HEK293T (cell line): ENCODE data around the gene CACNA1S.

ENCODE experiments used
- CTCF ChIA-PET: fragments of 350-600 bp; formaldehyde crosslinking; extraction: SDS; loops from one replicate; lab custom pipeline; 2021; ENCODE audit warnings: antibody characterized with exemption, inconsistent platforms; lab: Yijun Ruan, JAX
- POLR2A ChIA-PET: fragments of 350-600 bp; formaldehyde crosslinking; extraction: SDS; loops from one replicate; lab custom pipeline; 2020; ENCODE audit warnings: antibody characterized with exemption, inconsistent platforms; lab: Yijun Ruan, JAX
- DNase-seq: peaks from one replicate; pipeline ENCODE4 v3.0.0; 2012; ENCODE audit warnings: mixed read lengths; ENCODE audit errors: extremely low spot score
- ARNT ChIP-seq: fragments of 450-650 bp; IDR thresholded peaks from 2 replicates; pipeline ENCODE4 v1.6.1; 2017; ENCODE audit warnings: mild to moderate bottlenecking
- BHLHE40 ChIP-seq: fragments of 450-650 bp; IDR thresholded peaks from 2 replicates; pipeline ENCODE4 v1.6.1; 2016; ENCODE audit warnings: mild to moderate bottlenecking, moderate library complexity, borderline replicate concordance
- CTBP1 ChIP-seq: fragments of 450-650 bp; IDR thresholded peaks from 2 replicates; pipeline ENCODE4 v1.6.1; 2016; ENCODE audit warnings: borderline replicate concordance
- ELF4 ChIP-seq: fragments of 450-650 bp; IDR thresholded peaks from 2 replicates; pipeline ENCODE4 v1.6.1; 2017; ENCODE audit warnings: antibody characterized with exemption
- FOXA1 ChIP-seq: fragments of 450-650 bp; IDR thresholded peaks from 2 replicates; pipeline ENCODE4 v1.6.1; 2016; ENCODE audit warnings: mild to moderate bottlenecking
- FOXK2 ChIP-seq: fragments of 450-650 bp; IDR thresholded peaks from 2 replicates; pipeline ENCODE4 v1.6.1; 2016; ENCODE audit warnings: mild to moderate bottlenecking
- FOXM1 ChIP-seq: fragments of 450-650 bp; IDR thresholded peaks from 2 replicates; pipeline ENCODE4 v1.6.1; 2017; ENCODE audit warnings: mild to moderate bottlenecking, borderline replicate concordance
- HDGF ChIP-seq: fragments of 450-650 bp; IDR thresholded peaks from 2 replicates; pipeline ENCODE4 v1.6.1; 2017; ENCODE audit warnings: antibody characterized with exemption, borderline replicate concordance
- L3MBTL2 ChIP-seq: fragments of 450-650 bp; conservative IDR thresholded peaks from 2 replicates; pipeline ENCODE4 v1.6.1; 2016; ENCODE audit warnings: mild to moderate bottlenecking
- LEF1 ChIP-seq: fragments of 450-650 bp; IDR thresholded peaks from 2 replicates; pipeline ENCODE4 v1.6.1; 2017; ENCODE audit warnings: mild to moderate bottlenecking, borderline replicate concordance
- NFRKB ChIP-seq: fragments of 450-650 bp; IDR thresholded peaks from 2 replicates; pipeline ENCODE4 v1.6.1; 2016; ENCODE audit warnings: mild to moderate bottlenecking, moderate library complexity
- SP1 ChIP-seq: fragments of 450-650 bp; IDR thresholded peaks from 2 replicates; pipeline ENCODE4 v1.6.1; 2017
- SUZ12 ChIP-seq: fragments of 450-650 bp; IDR thresholded peaks from 2 replicates; pipeline ENCODE4 v1.6.1; 2016; ENCODE audit warnings: mild to moderate bottlenecking
- TARDBP ChIP-seq: fragments of 450-650 bp; IDR thresholded peaks from 2 replicates; pipeline ENCODE4 v1.6.1; 2016
- ZNF384 ChIP-seq: fragments of 450-650 bp; IDR thresholded peaks from 2 replicates; pipeline ENCODE4 v1.6.1; 2016
- TF ChIP-seq, protein P1 (sequence below): fragments of 450-650 bp; IDR thresholded peaks from 2 replicates; pipeline ENCODE4 v1.6.1; 2016

CACNA1S gene

DNA sequence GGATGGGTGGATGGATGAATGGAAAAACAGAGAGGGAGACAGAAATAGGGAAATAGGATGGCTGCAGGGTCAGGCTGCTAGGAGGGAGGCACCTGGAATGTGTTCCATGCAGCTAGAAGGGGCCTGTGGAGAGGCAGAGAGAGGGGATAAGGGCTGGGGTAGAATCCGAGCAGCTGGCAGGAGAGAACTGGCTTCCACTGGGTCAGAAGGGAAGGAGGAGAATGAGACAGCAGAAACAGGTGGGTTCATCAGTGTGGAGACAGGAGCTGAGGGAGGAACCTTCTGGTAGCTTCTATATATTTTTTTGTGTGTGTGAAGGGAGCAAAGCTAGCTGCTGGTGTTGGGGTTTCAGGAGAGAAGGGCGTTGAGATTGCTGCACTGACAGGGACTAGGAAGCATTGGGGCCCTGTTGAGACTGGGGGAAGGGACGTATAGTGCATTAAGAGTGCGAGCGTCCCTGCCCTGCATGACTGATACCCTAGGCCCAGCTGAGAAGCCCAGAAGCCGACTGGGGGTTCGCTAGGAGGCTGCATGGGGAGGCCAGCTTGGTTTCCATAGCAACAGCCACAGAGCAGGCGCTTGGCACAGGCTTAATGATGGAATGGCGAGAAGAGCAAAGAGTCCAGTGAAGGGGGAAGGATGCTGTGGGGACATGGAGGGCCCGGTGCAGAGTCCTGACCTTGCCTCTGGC is 73.9 kb downstream of the CACNA1S start:
- no peak for DNase-seq
- ChIA-PET CTCF (interaction anchor here (0.6 to 1.7 kb wide), 2 partner anchors 59 to 137 kb away, joined by 3 to 7 read pairs; no protein-coding TSS in a partner anchor), POLR2A (interaction anchor here (1.6 kb wide), 1 partner anchor 13 kb away, joined by 7 read pairs; no protein-coding TSS in a partner anchor)
- no peak for TF ChIP-seq TARDBP
- no peak for TF ChIP-seq ZNF384

DNA sequence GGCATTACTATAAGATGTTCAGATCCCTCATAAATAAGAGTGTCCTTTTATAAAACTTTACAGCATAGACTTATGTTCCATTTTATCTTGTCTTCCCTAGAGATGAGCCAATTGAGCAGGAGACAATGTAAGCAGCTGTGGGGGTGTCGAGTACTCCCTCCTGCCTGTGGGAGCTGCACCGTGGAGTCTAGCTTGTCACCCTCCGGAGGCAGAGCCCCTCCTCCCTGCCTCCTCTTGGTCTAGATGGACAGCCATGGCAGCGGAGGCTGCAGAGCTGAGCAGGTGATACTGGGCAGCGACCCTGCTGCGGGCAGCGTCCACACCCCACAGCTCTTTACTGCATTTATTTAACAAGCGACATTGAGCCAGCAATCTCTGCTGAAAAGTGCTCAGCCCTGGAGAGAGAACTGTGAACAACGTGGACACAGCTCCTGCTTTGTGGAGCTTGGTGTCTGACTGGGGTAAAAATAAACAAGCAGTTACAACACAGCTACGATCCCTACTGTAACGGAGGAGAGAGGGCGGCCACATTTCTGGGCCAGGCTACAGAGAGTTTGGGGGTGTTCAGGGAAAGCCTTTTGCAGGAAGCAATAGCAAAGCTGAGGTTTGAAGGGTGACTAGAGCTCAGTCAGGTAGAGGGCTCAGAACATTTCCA is 75.9 kb downstream of the CACNA1S start:
- DNase-seq, result no peak
- CTCF ChIA-PET, result interaction anchor here (0.6 to 1.2 kb wide), 3 partner anchors 57 to 146 kb away, joined by 3 to 6 read pairs (median 3); no protein-coding TSS in a partner anchor
- POLR2A ChIA-PET, result interaction anchor here (1.1 kb wide), 1 partner anchor 10 kb away, joined by 3 read pairs; no protein-coding TSS in a partner anchor
- TF ChIP-seq ARNT (no peak), LEF1 (no peak), FOXK2 (no peak), FOXA1 (no peak), CTBP1 (no peak), NFRKB (no peak), TARDBP (no peak), SUZ12 (no peak), SP1 (no peak), HDGF (no peak), L3MBTL2 (no peak), FOXM1 (no peak), ZNF384 (no peak), ELF4 (no peak)
- TF ChIP-seq, protein P1, sequence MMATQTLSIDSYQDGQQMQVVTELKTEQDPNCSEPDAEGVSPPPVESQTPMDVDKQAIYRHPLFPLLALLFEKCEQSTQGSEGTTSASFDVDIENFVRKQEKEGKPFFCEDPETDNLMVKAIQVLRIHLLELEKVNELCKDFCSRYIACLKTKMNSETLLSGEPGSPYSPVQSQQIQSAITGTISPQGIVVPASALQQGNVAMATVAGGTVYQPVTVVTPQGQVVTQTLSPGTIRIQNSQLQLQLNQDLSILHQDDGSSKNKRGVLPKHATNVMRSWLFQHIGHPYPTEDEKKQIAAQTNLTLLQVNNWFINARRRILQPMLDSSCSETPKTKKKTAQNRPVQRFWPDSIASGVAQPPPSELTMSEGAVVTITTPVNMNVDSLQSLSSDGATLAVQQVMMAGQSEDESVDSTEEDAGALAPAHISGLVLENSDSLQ, result no peak

DNA sequence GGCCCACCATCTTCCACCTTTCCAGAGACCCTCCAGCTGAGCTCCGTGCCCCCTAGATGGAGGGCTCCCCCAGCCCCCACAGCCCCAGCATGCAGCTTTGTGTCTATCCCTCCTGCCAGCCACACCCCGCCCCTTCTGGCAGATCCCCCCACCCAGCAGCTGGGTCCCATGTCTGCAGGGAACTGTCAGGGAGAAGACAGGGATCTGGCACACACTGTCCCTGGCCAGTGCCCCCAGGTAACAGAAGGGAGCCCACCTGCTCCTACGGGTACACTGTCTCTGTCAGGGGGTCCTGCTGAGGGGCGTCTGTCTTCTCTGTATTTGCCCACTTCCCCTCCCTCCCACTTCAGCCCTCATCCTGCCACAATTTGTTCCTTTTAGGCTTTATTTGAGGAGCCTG is 77.6 kb downstream of the CACNA1S start:
- ChIA-PET CTCF (no interaction called here), POLR2A (no interaction called here)
- DNase-seq, result no peak
- no peak for TF ChIP-seq ELF4
- no peak for TF ChIP-seq ZNF384
- no peak for TF ChIP-seq HDGF
- no peak for TF ChIP-seq CTBP1
- no peak for TF ChIP-seq FOXM1

GRCh38 chr1:201032408-201032807 is 79.8 kb downstream of the CACNA1S start:
- CTCF ChIA-PET, result no interaction called here
- DNase-seq, result no peak
- POLR2A ChIA-PET, result no interaction called here
- no peak for TF ChIP-seq SUZ12
- no peak for TF ChIP-seq TARDBP
- TF ChIP-seq, protein P1, result no peak
- TF ChIP-seq CTBP1, result no peak
- no peak for TF ChIP-seq FOXA1
- no peak for TF ChIP-seq BHLHE40
- no peak for TF ChIP-seq LEF1
- TF ChIP-seq ZNF384, result no peak
- TF ChIP-seq SP1, result no peak

- no peak for TF ChIP-seq HDGF
- TF ChIP-seq L3MBTL2, result 0 out of 2 replicates have a peak, but pooled peaks have one; percentile 18
- no peak for DNase-seq
- POLR2A ChIA-PET, result no interaction called here
- CTCF ChIA-PET, result no interaction called here
Observed at GRCh38 chr1:201028461-201028889, 83.8 kb downstream of the CACNA1S start.

DNA sequence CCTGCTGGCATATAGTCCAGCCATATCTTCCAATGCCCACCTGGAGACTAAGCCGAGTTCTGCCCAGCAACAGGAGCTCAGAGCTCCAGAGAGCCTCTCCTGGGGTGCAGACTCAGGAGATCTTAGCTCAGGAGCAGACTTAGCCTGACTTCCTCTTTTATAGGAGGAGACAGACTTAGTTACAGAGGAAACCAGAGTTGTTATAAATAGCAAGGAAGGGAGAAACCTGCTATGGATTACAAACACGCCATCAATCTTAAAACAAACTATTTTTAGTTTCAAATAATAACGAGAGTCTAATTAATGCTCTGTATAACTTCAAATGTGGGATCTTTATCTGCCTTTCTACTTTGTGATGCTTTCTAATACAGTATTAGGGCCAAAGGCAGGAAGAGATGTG is 85.4 kb downstream of the CACNA1S start:
- POLR2A ChIA-PET, result no interaction called here
- CTCF ChIA-PET, result interaction anchor here (1.0 to 1.5 kb wide), 3 partner anchors 10 to 92 kb away, joined by 4 to 5 read pairs (median 4); no protein-coding TSS in a partner anchor
- TF ChIP-seq LEF1, result no peak
- TF ChIP-seq ELF4, result no peak
- TF ChIP-seq FOXM1, result no peak
- TF ChIP-seq, protein P1, result no peak
- TF ChIP-seq ARNT, result no peak
- no peak for TF ChIP-seq SP1
- no peak for TF ChIP-seq SUZ12
- TF ChIP-seq L3MBTL2, result no peak
- TF ChIP-seq FOXA1, result no peak
- no peak for DNase-seq

GRCh38 chr1:201026234-201026633 is 86.0 kb downstream of the CACNA1S start:
- TF ChIP-seq TARDBP (no peak), NFRKB (no peak), FOXK2 (no peak), SUZ12 (no peak)
- TF ChIP-seq, protein P1, result no peak
- no peak for DNase-seq
- ChIA-PET POLR2A (interaction anchor here (1.0 to 1.5 kb wide), 2 partner anchors 10 to 12 kb away, joined by 3 to 7 read pairs; no protein-coding TSS in a partner anchor), CTCF (interaction anchor here (1.0 to 1.7 kb wide), 5 partner anchors 9 to 93 kb away, joined by 4 to 7 read pairs (median 5); no protein-coding TSS in a partner anchor)
